HepG2 (cell line): ENCODE results near the gene CHST13. TPM values are rescaled to one million over a fixed set of nuclear protein-coding genes. Genes with fewer than 3 reads are reported as not detected.

ENCODE experiments used
- HBP1 ChIP-seq: IDR thresholded peaks from 2 replicates; pipeline ENCODE4 v1.6.1; 2016; ENCODE audit warnings: low read depth, control low read depth
- KLF15 ChIP-seq: sonication (generic); formaldehyde crosslinking; IDR thresholded peaks from 2 replicates; pipeline ENCODE4 v1.8.1; 2023; ENCODE audit warnings: borderline replicate concordance, mild to moderate bottlenecking, inconsistent platforms, missing genetic modification reagents, mixed read lengths
- KLF9 ChIP-seq: IDR thresholded peaks from 2 replicates; pipeline ENCODE4 v1.6.1; 2016; ENCODE audit warnings: low read depth
- MAFF ChIP-seq: IDR thresholded peaks from 2 replicates; pipeline ENCODE4 v1.6.1; 2011; ENCODE audit warnings: low read depth, low read length, improper control_type of control experiment
- POGK ChIP-seq: sonication (generic); formaldehyde crosslinking; conservative IDR thresholded peaks from 2 replicates; pipeline ENCODE4 v1.8.0; 2022; ENCODE audit warnings: mild to moderate bottlenecking, moderate library complexity, missing genetic modification reagents
- POLR2AphosphoS2 ChIP-seq: IDR thresholded peaks from 2 replicates; pipeline ENCODE4 v1.6.1; 2011; ENCODE audit warnings: low read depth, low read length, improper control_type of control experiment
- SPEN ChIP-seq: sonication (generic); formaldehyde crosslinking; IDR thresholded peaks from 2 replicates; pipeline ENCODE4 v1.5.1; 2020; ENCODE audit warnings: low read depth, mild to moderate bottlenecking, missing genetic modification reagents
- STAG1 ChIP-seq: sonication (generic); formaldehyde crosslinking; IDR thresholded peaks from 2 replicates; pipeline ENCODE4 v1.4.0; 2020; ENCODE audit warnings: missing genetic modification reagents
- THYN1 ChIP-seq: sonication (generic); formaldehyde crosslinking; IDR thresholded peaks from 2 replicates; pipeline ENCODE4 v1.8.1; 2023; ENCODE audit warnings: low read depth, mild to moderate bottlenecking, moderate library complexity, missing genetic modification reagents, borderline replicate concordance
- U2AF1 ChIP-seq: fragments of 200-400 bp; formaldehyde crosslinking; optimal IDR thresholded peaks from 2 replicates; pipeline ENCODE3; 2017; ENCODE audit warnings: mild to moderate bottlenecking, low read depth, low read length
- XBP1 ChIP-seq: sonication (generic); formaldehyde crosslinking; IDR thresholded peaks from 2 replicates; pipeline ENCODE4 v1.5.0; 2020; ENCODE audit warnings: missing genetic modification reagents
- ZBTB43 ChIP-seq: sonication (generic); formaldehyde crosslinking; conservative IDR thresholded peaks from 2 replicates; pipeline ENCODE4 v1.4.0; 2020; ENCODE audit warnings: missing genetic modification reagents
- ZFP82 ChIP-seq: sonication (generic); formaldehyde crosslinking; IDR thresholded peaks from 2 replicates; pipeline ENCODE4 v1.5.1; 2020; ENCODE audit warnings: mild to moderate bottlenecking, missing genetic modification reagents, borderline replicate concordance
- ZNF296 ChIP-seq: sonication (generic); formaldehyde crosslinking; conservative IDR thresholded peaks from 2 replicates; pipeline ENCODE4 v1.5.0; 2020; ENCODE audit warnings: mild to moderate bottlenecking, missing genetic modification reagents
- polyA plus RNA-seq, 8 experiments: library from polyadenylated mRNA; depleted of rRNA in 3 of 8; stranded (reverse) in 7 of 8; unstranded in 1 of 8; fragments of >200 nt; fragmentation: Illumina TruSeq in 4 of 8; extraction: Trizol in 4 of 8; gene quantifications; 2 replicates each; pipeline versions ENCODE4 v1.2.1 to v1.2.3, GENCODE V29; 2011 to 2016; ENCODE audit warnings: low read depth in 4 of 8, missing spikeins in 1 of 8, mixed read lengths in 1 of 8; ENCODE audit not compliant: insufficient read depth in 1 of 8
- total RNA-seq, 5 experiments: library from RNA; depleted of rRNA; stranded (reverse); fragments of >200 nt; fragmentation: Illumina TruSeq; extraction: Trizol; gene quantifications; 2 replicates each; pipeline ENCODE4 v1.2.3, GENCODE V29; 2016; ENCODE audit warnings: low read depth in 1 of 5
- TF ChIP-seq, protein P1 (sequence below): sonication (generic); formaldehyde crosslinking; IDR thresholded peaks from 2 replicates; pipeline ENCODE4 v1.4.0; 2020; ENCODE audit warnings: missing genetic modification reagents, borderline replicate concordance
- TF ChIP-seq, protein P2 (sequence below): sonication (generic); formaldehyde crosslinking; conservative IDR thresholded peaks from 2 replicates; pipeline ENCODE4 v1.5.0; 2020; ENCODE audit warnings: missing genetic modification reagents

CHST13 gene
- total and polyA plus RNA-seq, 2 of the 13 experiments (the other 11 are each of a cell fraction or from before 2014, with no cell fraction given), result 32.0 to 43.1 TPM

GRCh38 chr3:126517986-126518778 is 5.8 kb upstream of the CHST13 start (continued):
- TF ChIP-seq, protein P1, sequence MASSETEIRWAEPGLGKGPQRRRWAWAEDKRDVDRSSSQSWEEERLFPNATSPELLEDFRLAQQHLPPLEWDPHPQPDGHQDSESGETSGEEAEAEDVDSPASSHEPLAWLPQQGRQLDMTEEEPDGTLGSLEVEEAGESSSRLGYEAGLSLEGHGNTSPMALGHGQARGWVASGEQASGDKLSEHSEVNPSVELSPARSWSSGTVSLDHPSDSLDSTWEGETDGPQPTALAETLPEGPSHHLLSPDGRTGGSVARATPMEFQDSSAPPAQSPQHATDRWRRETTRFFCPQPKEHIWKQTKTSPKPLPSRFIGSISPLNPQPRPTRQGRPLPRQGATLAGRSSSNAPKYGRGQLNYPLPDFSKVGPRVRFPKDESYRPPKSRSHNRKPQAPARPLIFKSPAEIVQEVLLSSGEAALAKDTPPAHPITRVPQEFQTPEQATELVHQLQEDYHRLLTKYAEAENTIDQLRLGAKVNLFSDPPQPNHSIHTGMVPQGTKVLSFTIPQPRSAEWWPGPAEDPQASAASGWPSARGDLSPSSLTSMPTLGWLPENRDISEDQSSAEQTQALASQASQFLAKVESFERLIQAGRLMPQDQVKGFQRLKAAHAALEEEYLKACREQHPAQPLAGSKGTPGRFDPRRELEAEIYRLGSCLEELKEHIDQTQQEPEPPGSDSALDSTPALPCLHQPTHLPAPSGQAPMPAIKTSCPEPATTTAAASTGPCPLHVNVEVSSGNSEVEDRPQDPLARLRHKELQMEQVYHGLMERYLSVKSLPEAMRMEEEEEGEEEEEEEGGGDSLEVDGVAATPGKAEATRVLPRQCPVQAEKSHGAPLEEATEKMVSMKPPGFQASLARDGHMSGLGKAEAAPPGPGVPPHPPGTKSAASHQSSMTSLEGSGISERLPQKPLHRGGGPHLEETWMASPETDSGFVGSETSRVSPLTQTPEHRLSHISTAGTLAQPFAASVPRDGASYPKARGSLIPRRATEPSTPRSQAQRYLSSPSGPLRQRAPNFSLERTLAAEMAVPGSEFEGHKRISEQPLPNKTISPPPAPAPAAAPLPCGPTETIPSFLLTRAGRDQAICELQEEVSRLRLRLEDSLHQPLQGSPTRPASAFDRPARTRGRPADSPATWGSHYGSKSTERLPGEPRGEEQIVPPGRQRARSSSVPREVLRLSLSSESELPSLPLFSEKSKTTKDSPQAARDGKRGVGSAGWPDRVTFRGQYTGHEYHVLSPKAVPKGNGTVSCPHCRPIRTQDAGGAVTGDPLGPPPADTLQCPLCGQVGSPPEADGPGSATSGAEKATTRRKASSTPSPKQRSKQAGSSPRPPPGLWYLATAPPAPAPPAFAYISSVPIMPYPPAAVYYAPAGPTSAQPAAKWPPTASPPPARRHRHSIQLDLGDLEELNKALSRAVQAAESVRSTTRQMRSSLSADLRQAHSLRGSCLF (CRISPR knock-in tag), result no peak
- TF ChIP-seq U2AF1, result no peak
- TF ChIP-seq, protein P2, sequence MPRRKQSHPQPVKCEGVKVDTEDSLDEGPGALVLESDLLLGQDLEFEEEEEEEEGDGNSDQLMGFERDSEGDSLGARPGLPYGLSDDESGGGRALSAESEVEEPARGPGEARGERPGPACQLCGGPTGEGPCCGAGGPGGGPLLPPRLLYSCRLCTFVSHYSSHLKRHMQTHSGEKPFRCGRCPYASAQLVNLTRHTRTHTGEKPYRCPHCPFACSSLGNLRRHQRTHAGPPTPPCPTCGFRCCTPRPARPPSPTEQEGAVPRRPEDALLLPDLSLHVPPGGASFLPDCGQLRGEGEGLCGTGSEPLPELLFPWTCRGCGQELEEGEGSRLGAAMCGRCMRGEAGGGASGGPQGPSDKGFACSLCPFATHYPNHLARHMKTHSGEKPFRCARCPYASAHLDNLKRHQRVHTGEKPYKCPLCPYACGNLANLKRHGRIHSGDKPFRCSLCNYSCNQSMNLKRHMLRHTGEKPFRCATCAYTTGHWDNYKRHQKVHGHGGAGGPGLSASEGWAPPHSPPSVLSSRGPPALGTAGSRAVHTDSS (CRISPR knock-in tag), result no peak
- no peak for TF ChIP-seq POLR2AphosphoS2
- no peak; the same call in 1 of the 2 replicates for TF ChIP-seq ZNF296 (CRISPR knock-in tag)
- TF ChIP-seq ZFP82 (CRISPR knock-in tag), result no peak
- no peak for TF ChIP-seq HBP1 (CRISPR knock-in tag)
- TF ChIP-seq MAFF, result no peak
- no peak for TF ChIP-seq THYN1 (CRISPR knock-in tag)
- no peak for TF ChIP-seq SPEN
- no peak for TF ChIP-seq STAG1 (CRISPR knock-in tag)
- TF ChIP-seq XBP1 (CRISPR knock-in tag), result no peak
- no peak for TF ChIP-seq ZBTB43
- TF ChIP-seq POGK (CRISPR knock-in tag), result no peak
- no peak for TF ChIP-seq KLF9 (CRISPR knock-in tag)
- TF ChIP-seq KLF15 (CRISPR knock-in tag), result no peak
